Stomach smooth muscle (tissue), 2 donors: ENCODE results near the gene FFAR2.

ENCODE experiments used
- H3K27ac ChIP-seq: one replicate; pipeline ENCODE4 v1.7.0; 2013; ENCODE audit warnings: mild to moderate bottlenecking, low read length, inconsistent platforms
- H3K27me3 ChIP-seq, 2 donors: one replicate each; pipeline ENCODE4 v1.7.0; 2013; ENCODE audit warnings: low read length in 2 of 2; ENCODE audit not compliant: insufficient read depth in 2 of 2, control insufficient read depth in 1 of 2
- H3K36me3 ChIP-seq, 2 donors: one replicate each; pipeline ENCODE4 v1.7.0; 2013; ENCODE audit warnings: low read length in 2 of 2; ENCODE audit not compliant: control insufficient read depth in 2 of 2, insufficient read depth in 2 of 2
- H3K4me1 ChIP-seq: one replicate; pipeline ENCODE4 v1.7.0; 2013; ENCODE audit warnings: low read length; ENCODE audit not compliant: control insufficient read depth, insufficient read depth
- H3K4me3 ChIP-seq, 2 donors: one replicate each; pipeline ENCODE4 v1.7.0; 2013; ENCODE audit warnings: low read length in 2 of 2
- H3K9ac ChIP-seq, 2 donors: one replicate each; pipeline ENCODE4 v1.7.0; 2013; ENCODE audit warnings: low read length in 2 of 2, mild to moderate bottlenecking in 1 of 2
- H3K9me3 ChIP-seq, 2 donors: one replicate each; pipeline ENCODE4 v1.7.0; 2013; ENCODE audit warnings: low read length in 2 of 2; ENCODE audit not compliant: control insufficient read depth in 2 of 2
- donor health status: healthy.
- donor health status: Pancreatic carcinoma.

FFAR2 gene

DNA sequence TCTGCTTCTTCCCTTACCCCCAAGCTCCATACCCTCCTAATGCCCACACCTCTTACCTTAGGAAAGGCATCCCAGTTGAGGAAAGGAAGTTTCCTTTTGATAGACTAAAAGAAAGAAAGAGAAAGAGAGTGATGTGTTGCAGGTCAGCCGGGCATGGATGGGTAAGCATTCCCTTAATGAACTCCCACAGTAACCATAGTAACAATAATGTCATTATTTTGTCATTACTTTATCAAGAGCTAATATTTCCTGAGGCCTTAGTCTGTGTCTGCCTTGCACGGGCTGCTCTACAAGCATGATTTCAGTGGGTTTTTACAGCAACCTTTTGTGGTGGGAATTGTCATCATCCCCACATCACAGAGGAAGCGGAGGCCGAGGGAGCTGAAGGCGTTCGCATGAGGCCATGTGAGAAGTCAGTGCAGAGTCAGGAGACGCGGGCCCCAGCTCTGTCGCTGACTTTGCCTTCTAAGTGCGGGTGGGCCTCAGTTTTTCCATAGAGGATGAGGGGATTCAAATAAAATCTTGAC is 39.7 kb downstream of the FFAR2 start:
- H3K27me3 ChIP-seq, result peaks cover 0 to 13% of the 10 kb centered on the region in 2 donors
- H3K36me3 ChIP-seq, result no peaks in the 10 kb centered on the region
- no peak overlapping the region for H3K9ac ChIP-seq
- no peak overlapping the region for H3K27ac ChIP-seq
- H3K4me1 ChIP-seq, result no peaks in the 10 kb centered on the region
- no peak overlapping the region for H3K4me3 ChIP-seq
- H3K9me3 ChIP-seq, result no peaks in the 10 kb centered on the region

DNA sequence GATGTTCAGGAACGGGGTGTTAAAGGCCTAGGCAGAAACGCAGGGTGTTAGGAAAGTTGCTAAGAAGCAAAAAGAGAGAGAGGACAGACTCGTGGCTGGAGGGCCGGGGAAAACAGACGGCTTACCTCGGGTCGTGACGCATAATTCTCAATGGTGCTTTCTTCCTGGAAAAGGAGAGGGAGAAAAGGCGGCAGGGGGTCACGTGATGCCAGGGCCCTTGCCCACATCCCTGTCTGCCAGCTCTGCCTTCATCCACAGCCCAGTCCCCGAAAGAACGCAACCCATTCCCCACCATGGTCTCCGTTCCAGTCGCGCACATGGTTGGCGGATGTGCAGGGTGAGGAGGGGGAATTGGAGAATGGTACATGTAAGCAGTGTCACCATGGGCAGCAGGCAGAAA is 40.6 kb downstream of the FFAR2 start:
- H3K27ac ChIP-seq, result no peak overlapping the region
- H3K4me1 ChIP-seq, result no peaks in the 10 kb centered on the region
- no peak overlapping the region for H3K4me3 ChIP-seq
- H3K27me3 ChIP-seq, result peaks cover 0 to 14% of the 10 kb centered on the region in 2 donors
- H3K9me3 ChIP-seq, result no peaks in the 10 kb centered on the region
- H3K9ac ChIP-seq, result no peak overlapping the region
- no peaks in the 10 kb centered on the region for H3K36me3 ChIP-seq

DNA sequence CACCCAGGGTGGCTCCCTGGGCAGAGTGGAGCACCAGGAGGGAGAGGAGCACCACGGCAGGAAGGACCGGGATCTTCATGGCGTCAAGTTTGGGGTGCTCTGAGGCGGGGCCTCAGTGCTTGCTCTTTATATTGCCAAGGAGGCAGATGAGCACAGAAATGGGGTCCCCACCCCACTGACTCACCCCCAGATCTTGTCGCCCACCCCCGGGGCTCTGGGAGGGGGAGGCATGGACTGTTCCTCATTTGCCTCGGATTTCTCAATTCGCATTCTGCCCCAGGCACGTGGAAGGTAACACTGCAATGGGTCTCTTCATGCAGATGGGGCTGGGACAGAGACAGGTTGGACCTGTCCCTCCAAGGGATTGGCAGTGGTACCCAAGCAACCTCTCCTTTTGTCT is 42.3 kb downstream of the FFAR2 start, which contains the start of gene KRTDAP:
Gene KRTDAP, minus strand, starts transcription at position 101 of the 400 bp plus-strand sequence. Its CDS starts 22 bp downstream, at position 79.
- Histone ChIP-seq H3K4me1 (peaks cover 3% of the 10 kb centered on the region), H3K4me3 (no peak within 1 kb of the TSS), H3K9me3 (no peaks in the 10 kb centered on the region), H3K27me3 (peaks cover 0 to 17% of the 10 kb centered on the region in 2 donors), H3K27ac (no peak within 1 kb of the TSS), H3K36me3 (no peaks in the 10 kb centered on the region), H3K9ac (no peak within 1 kb of the TSS)

DNA sequence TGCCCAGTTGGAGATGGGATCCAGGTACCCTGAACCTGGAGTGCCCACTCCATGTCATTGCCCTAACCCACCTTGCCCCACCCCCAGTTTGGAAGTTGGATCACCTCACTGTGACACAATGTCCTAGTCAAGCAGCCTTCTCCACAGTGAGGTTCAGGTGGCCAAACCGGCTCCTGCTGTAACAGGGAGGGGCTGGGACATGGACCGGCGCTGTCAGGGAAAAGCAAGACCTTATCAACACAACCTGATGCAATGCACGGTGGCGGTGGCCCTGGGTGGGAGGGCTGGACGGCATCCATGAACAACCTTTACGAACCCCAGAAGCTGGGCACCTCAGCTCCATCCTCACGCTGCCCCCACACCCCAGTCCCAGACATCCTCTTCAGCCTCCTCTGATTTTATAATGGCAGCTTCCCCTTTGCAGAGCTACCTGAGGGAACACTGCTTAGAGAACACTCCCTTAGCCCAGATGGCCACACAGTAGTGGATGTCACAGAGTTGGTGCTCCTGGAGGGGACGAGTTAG is 43.8 kb downstream of the FFAR2 start:
- peaks cover 6% of the 10 kb centered on the region for H3K4me1 ChIP-seq
- no peaks in the 10 kb centered on the region for H3K9me3 ChIP-seq
- H3K4me3 ChIP-seq, result no peak overlapping the region
- H3K27ac ChIP-seq, result no peak overlapping the region
- H3K9ac ChIP-seq, result no peak overlapping the region
- H3K36me3 ChIP-seq, result no peaks in the 10 kb centered on the region
- H3K27me3 ChIP-seq, result peaks cover 0 to 15% of the 10 kb centered on the region in 2 donors

DNA sequence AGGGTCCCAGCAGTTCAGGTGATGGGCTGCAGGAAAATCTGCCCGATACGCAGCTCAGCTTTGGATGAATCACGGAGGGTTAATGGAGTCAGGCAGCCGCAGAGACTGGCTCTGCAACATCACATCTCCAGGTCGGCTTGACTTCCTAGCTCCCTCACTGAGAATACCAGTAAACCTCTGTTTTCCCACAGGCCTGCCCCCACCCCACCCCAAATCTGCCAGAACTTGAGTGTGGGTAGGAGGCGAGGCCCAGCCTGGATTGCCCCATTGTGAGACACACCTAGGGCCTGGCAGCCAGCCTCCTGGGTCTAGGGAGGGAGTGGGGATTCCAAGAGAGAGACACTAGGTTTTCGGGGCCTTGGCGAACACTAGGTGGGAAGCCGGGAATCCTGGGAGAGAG is 45.9 kb downstream of the FFAR2 start:
- peaks cover 6% of the 10 kb centered on the region for H3K4me1 ChIP-seq
- no peak overlapping the region for H3K4me3 ChIP-seq
- H3K27ac ChIP-seq, result no peak overlapping the region
- no peak overlapping the region for H3K9ac ChIP-seq
- no peaks in the 10 kb centered on the region for H3K36me3 ChIP-seq
- no peaks in the 10 kb centered on the region for H3K9me3 ChIP-seq
- peaks cover 0 to 13% of the 10 kb centered on the region in 2 donors for H3K27me3 ChIP-seq

DNA sequence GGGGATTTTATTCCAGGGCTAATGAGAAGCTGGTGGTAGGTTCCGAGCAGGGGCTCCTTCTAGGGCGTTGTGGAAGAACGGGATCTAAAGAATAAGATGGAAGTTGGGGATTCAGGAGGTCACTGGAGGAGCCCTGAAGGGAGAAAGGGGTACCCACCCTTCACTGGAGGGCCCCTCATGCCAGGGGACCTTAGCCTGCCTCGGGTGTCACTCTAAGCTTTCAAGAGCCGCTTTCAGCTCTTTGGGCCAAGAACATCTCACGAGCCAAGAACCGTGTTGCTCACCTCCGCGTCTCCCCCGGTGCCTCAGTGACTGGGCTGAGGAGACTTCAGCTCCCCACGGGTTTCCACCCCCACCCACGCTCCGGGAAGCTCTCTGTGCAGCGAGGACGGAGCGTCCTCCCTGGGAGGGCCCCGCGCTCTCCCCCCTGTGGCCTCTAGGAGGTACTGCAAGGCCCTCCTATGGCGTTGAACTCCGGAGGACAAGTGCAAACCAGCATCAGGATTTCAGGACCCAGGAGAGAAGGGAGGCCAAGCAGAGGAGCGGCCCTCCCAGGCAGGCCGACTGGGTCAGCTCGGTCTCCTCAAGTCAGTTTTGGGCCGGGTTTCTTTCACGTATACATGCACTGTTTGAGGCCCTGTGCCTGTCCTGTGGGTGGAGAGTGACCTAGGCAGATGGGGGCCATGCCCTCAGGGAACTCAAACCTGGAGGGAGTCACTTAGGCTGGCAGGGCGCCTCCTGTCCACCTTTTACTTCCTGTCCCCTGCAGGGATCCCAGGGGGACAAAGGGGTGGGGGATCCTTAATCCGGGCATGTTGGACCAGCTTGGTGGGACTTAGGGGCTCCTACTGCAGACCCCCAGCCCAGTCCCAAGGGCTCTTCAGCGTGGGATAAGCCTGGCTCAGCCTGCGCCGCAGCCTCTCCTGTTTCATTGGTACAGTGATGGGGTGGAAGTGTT is 47.3 kb downstream of the FFAR2 start:
- Histone ChIP-seq H3K4me3 (peak overlapping the region in 1 of 2 donors; percentile 49), H3K9ac (no peak overlapping the region), H3K27ac (no peak overlapping the region), H3K36me3 (no peaks in the 10 kb centered on the region), H3K9me3 (no peaks in the 10 kb centered on the region), H3K27me3 (peaks cover 0 to 9% of the 10 kb centered on the region in 2 donors), H3K4me1 (peaks cover 6% of the 10 kb centered on the region)

DNA sequence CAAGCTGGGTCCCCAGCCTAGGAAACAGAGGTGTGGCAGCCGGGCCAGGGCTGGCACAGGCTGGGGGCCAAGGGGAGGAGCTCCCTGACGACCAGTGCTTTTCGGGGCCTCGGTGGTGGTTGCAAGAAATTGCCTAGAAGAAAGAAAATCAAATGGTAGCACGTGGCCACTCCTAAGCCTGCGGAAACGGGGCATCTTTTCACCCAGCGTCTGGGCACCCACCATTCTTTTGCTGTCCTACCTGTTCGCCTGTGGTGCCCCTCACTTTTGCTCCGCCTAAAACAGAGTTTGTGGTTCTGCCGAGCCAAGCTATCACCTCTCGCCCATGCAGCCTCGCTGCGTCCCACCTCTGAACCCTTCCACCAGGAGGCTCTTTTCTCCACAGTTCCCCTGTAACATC is 49.3 kb downstream of the FFAR2 start:
- no peak overlapping the region for H3K4me3 ChIP-seq
- H3K36me3 ChIP-seq, result no peaks in the 10 kb centered on the region
- H3K9me3 ChIP-seq, result no peaks in the 10 kb centered on the region
- no peak overlapping the region for H3K27ac ChIP-seq
- H3K9ac ChIP-seq, result no peak overlapping the region
- H3K27me3 ChIP-seq, result peaks cover 0 to 6% of the 10 kb centered on the region in 2 donors
- peaks cover 6% of the 10 kb centered on the region for H3K4me1 ChIP-seq

DNA sequence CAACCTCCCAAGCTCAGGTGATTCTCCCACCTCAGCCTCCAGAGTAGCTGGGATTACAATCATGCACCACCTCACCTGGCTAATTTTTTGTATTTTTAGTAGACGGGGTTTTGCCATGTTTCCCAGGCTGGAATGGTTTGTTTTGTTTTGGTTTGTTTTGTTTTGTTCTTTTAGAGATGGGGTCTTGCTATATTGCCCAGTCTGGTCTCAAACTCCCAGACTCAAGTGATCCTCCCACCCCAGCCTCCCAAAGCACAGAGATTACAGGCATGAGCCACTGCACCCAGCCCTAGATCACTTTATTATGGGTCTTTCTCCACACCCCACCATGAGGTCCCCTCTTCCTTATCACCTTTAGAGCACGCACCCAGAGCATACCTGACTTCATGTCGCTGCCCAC is 50.2 kb downstream of the FFAR2 start:
- no peaks in the 10 kb centered on the region for H3K9me3 ChIP-seq
- peaks cover 0 to 3% of the 10 kb centered on the region in 2 donors for H3K27me3 ChIP-seq
- no peak overlapping the region for H3K27ac ChIP-seq
- no peaks in the 10 kb centered on the region for H3K36me3 ChIP-seq
- H3K4me3 ChIP-seq, result no peak overlapping the region
- no peak overlapping the region for H3K9ac ChIP-seq
- H3K4me1 ChIP-seq, result peaks cover 6% of the 10 kb centered on the region

DNA sequence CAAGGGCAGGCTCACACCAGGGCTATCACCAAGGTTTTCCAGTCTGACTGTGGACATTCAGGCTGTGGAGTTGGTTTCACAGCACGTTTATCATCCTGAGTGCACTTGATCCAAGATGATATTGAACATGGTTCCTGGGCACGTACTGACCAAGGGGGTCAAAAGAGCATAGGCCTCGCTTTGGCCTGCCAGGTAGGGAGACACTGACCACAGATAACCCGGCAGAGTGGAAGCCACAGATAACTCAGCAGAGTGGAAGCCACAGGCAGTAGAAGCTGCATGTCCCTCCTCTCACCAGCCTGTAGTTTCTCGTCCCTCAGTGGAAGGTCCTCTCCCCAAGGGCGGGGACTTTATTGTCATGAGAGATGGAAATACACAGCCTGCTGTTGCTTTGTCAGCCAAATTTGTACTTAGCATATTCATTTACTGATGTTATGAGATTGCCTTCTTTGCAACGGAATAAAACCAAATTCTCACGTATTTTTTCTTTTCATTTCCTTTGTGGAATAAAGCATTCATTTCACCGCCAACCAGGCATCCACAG is 51.0 kb downstream of the FFAR2 start:
- Histone ChIP-seq H3K9me3 (no peaks in the 10 kb centered on the region), H3K4me3 (no peak overlapping the region), H3K4me1 (peaks cover 6% of the 10 kb centered on the region), H3K27me3 (peaks cover 0 to 3% of the 10 kb centered on the region in 2 donors), H3K27ac (no peak overlapping the region), H3K9ac (no peak overlapping the region), H3K36me3 (no peaks in the 10 kb centered on the region)

DNA sequence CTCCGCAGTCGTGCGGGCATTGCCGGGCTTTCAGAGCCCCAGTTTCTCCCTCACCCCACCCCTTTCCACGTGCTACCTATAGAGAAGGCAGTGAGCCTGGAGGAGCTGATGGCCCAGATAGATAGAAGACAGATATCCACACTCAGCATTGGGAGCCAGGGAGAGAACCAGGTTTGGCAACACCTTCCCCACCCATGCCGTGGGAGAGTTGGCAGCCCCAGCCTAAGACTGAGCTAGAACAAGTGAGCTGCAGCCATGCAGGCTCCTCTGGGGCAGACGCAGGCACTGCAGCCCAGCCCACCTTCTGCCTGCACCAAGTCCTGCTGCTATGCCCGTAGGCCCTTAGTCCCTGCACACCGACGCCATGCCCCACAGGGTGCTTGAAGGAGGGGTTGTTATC is 52.6 kb downstream of the FFAR2 start:
- peaks cover 0 to 2% of the 10 kb centered on the region in 2 donors for H3K27me3 ChIP-seq
- no peak overlapping the region for H3K4me3 ChIP-seq

More for the DNA sequence above, 52.6 kb downstream of the FFAR2 start:
- Histone ChIP-seq H3K4me1 (peaks cover under 1% of the 10 kb centered on the region), H3K9ac (no peak overlapping the region), H3K36me3 (no peaks in the 10 kb centered on the region), H3K9me3 (no peaks in the 10 kb centered on the region), H3K27ac (no peak overlapping the region)
